GM10266 (cell line): Measurements from ENCODE around the gene SIM2.

Experiments used
- DNase-seq: peaks from one replicate; pipeline ENCODE4 v3.0.0; 2012; ENCODE audit errors: extremely low spot score
- TF ChIP-seq, protein P1 (sequence below): IDR thresholded peaks from 2 replicates; pipeline ENCODE4 v1.5.1; 2012; ENCODE audit warnings: mild to moderate bottlenecking, low read depth; ENCODE audit not compliant: control insufficient read depth, insufficient read depth; ENCODE audit errors: missing control alignments

Gene SIM2

GRCh38 chr21:36705679-36706481, 7.0 kb downstream of the SIM2 start:
- peak; percentile 35 for DNase-seq
- TF ChIP-seq, protein P1, sequence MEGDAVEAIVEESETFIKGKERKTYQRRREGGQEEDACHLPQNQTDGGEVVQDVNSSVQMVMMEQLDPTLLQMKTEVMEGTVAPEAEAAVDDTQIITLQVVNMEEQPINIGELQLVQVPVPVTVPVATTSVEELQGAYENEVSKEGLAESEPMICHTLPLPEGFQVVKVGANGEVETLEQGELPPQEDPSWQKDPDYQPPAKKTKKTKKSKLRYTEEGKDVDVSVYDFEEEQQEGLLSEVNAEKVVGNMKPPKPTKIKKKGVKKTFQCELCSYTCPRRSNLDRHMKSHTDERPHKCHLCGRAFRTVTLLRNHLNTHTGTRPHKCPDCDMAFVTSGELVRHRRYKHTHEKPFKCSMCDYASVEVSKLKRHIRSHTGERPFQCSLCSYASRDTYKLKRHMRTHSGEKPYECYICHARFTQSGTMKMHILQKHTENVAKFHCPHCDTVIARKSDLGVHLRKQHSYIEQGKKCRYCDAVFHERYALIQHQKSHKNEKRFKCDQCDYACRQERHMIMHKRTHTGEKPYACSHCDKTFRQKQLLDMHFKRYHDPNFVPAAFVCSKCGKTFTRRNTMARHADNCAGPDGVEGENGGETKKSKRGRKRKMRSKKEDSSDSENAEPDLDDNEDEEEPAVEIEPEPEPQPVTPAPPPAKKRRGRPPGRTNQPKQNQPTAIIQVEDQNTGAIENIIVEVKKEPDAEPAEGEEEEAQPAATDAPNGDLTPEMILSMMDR, result no peak

DNA sequence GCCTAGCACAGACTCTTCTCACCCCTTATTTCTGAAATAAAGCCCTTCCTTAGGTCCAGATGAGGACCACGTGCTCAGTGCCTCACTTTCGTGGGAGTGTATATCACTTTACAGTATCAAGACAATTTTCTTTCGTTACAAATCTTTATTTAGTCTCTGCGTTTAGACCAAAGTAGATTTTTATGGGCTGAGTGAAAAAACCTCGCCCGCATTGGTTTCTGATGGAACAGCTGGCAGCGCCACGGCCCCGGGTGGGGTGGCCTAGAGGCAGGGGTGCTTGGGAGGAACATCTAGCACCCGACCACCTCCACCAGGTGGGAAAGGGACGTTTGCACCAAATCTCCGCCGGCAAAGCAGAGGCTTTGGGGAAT, 7.6 kb downstream of the SIM2 start:
- TF ChIP-seq, protein P1, result no peak
- DNase-seq, result no peak

- DNase-seq, result peak; percentile 45
- TF ChIP-seq, protein P1, result peak; percentile 7
These were observed 8.2 kb downstream of the SIM2 start for GRCh38 chr21:36706951-36707762.

DNA sequence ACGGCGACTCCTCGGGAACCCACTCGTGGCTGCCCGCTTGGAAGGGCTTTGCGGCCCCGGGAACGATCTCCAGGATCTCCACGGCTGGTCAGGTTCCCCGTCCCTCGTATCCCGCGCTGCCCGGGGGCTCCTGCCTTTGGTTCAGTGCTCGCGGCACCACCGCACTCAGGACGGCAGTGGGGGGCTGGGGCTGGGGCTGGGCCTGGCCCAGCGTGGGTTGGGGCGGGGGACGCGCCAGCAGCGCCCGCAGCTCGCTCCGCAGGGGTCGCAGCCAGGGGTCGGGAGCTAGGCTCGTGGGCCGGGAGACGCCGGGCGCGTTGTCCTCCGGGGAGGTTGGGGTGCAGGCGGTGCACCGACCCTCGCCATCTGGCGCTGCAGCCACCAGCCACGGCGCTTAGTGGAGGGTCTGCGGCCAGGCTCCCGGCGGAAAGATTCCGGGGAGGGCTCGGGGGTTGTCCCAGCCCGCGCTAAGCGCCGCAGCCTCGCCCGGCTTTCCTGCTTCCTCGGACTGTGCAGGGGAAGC, 8.9 kb downstream of the SIM2 start:
- no peak for DNase-seq
- TF ChIP-seq, protein P1, result no peak

DNA sequence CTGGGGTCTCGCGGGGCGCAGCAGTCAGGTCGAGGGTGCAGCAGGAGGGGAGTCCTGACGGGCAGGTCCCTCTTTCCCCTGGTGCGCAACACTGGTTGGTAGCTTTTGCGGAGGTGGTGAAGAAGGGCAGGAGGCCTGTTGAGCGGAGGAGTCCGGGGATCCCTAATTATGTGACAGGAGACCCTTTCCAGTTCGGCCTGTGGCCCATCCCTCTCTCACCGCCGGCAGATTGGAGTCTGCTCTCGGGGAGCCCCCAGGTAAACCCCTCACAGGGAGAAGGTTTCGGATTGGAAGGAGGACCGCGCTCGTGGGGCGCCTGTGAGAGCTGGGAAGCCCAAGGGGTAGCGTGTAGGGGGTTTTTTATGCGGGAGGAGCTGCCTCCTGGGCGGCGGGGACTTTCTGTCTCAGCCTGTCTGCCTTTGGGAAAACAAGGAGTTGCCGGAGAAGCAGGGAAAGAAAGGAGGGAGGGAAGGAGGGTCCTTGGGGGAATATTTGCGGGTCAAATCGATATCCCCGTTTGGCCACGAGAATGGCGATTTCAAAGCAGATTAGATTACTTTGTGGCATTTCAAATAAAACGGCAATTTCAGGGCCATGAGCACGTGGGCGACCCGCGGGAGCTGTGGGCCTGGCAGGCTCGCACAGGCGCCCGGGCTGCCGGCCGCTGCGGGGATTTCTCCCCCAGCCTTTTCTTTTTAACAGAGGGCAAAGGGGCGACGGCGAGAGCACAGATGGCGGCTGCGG, 9.5 kb downstream of the SIM2 start:
- TF ChIP-seq, protein P1, result no peak
- peak; percentile 43 for DNase-seq

GRCh38 chr21:36709030-36709867, 10.3 kb downstream of the SIM2 start:
- peak; percentile 42 for DNase-seq
- TF ChIP-seq, protein P1, result no peak
